ENCODE results near the gene FCRL4.
"Not testable (repeated sequence)": the region's sequence is repeated elsewhere in the genome, so short reads cannot be mapped to it uniquely, and the experiment has no call there.

The FCRL4 gene

GRCh38 chr1:157551694-157552693 lies 45.9 kb downstream of the FCRL4 start, which contains the start of gene FCRL5:
FCRL5 (minus strand) TSS chr1:157552515; CDS start chr1:157552362, 153 bp downstream.
- H3K4me3 ChIP-seq (ENCODE audit: low read depth, low read length) = no peak within 1 kb of the TSS

- not testable (repeated sequence) for H3K4me3 ChIP-seq (ENCODE audit: low read depth, low read length)
Observed at GRCh38 chr1:157548081-157548480, 49.8 kb downstream of the FCRL4 start.

- no peak overlapping the region for H3K4me3 ChIP-seq (ENCODE audit: low read depth, low read length)
Observed at GRCh38 chr1:157542676-157543075, 55.2 kb downstream of the FCRL4 start.

GRCh38 chr1:157540852-157541251 lies 57.0 kb downstream of the FCRL4 start:
- H3K4me3 ChIP-seq (ENCODE audit: low read depth, low read length) = no peak overlapping the region

GRCh38 chr1:157540160-157540748 lies 57.6 kb downstream of the FCRL4 start:
- H3K4me3 ChIP-seq (ENCODE audit: low read depth, low read length) = no peak overlapping the region

GRCh38 chr1:157539568-157539967 lies 58.3 kb downstream of the FCRL4 start:
- no peak overlapping the region for H3K4me3 ChIP-seq (ENCODE audit: low read depth, low read length)

GRCh38 chr1:157532569-157532968 lies 65.3 kb downstream of the FCRL4 start:
- H3K4me3 ChIP-seq (ENCODE audit: low read depth, low read length) = no peak overlapping the region

GRCh38 chr1:157523774-157524493 lies 74.0 kb downstream of the FCRL4 start:
- no peak overlapping the region for H3K4me3 ChIP-seq (ENCODE audit: low read depth, low read length)

All from iPS-11a (cell line).